ENCODE measurements around the gene LIN28A.

Gene LIN28A

GRCh38 chr1:26474818-26475217, 64.2 kb downstream of the LIN28A start:
- TF ChIP-seq GATA2 (IDR thresholded peaks at IDR 0.05; ENCODE audit: low read depth, low read length): no peak

- TF ChIP-seq GATA3 (IDR thresholded peaks at IDR 0.05; ENCODE audit: low read depth, low read length): no peak
Observed at GRCh38 chr1:26475989-26476388, 65.4 kb downstream of the LIN28A start.

- no peak for TF ChIP-seq GATA2 (IDR thresholded peaks at IDR 0.05; ENCODE audit: low read depth, low read length)
- TF ChIP-seq GATA3 (IDR thresholded peaks at IDR 0.05; ENCODE audit: low read depth, low read length): no peak
Observed at GRCh38 chr1:26476958-26477357, 66.3 kb downstream of the LIN28A start.

GRCh38 chr1:26477446-26478152, 67.0 kb downstream of the LIN28A start:
- TF ChIP-seq GATA3 (IDR thresholded peaks at IDR 0.05; ENCODE audit: low read depth, low read length) (no peak), GATA2 (IDR thresholded peaks at IDR 0.05; ENCODE audit: low read depth, low read length) (no peak)

- TF ChIP-seq GATA2 (IDR thresholded peaks at IDR 0.05; ENCODE audit: low read depth, low read length) (no peak), GATA3 (IDR thresholded peaks at IDR 0.05; ENCODE audit: low read depth, low read length) (no peak)
Observed at GRCh38 chr1:26478159-26478558, 67.5 kb downstream of the LIN28A start.

GRCh38 chr1:26478988-26479387, 68.4 kb downstream of the LIN28A start:
- TF ChIP-seq GATA2 (IDR thresholded peaks at IDR 0.05; ENCODE audit: low read depth, low read length) (no peak), GATA3 (IDR thresholded peaks at IDR 0.05; ENCODE audit: low read depth, low read length) (no peak)
